Measurements from ENCODE around the gene C1orf53.
"Not testable (repeated sequence)": the region's sequence is repeated elsewhere in the genome, so short reads cannot be mapped to it uniquely, and the experiment has no call there.

The C1orf53 gene

GRCh38 chr1:197902454-197903195 lies at the start of gene C1orf53:
Gene C1orf53 (plus strand): TSS chr1:197902630. CDS start chr1:197902650, 20 bp downstream.
- DNase-seq (ENCODE audit: low read depth in 2 of 3, low spot score in 1 of 3) = peak; percentile 60 to 76 (median 64)

DNA sequence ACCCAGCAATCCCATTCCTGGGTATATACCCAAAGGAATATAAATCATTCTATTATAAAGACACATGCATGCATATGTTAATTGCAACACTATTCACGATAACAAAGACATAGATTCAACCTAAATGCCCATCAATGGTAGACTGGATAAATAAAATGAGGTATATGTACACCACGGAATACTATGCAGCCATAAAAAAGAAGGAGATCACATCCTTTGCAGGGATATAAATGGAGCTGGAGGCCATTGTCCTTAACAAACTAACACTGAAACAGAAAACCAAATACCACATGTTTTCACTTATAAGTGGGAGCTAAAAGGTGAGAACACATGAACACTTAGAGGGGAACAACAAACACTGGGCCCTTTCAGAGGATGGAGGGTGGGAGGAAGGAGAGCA lies 46.7 kb upstream of the C1orf53 start:
- DNase-seq (ENCODE audit: low read depth in 2 of 3, low spot score in 1 of 3) = not testable (repeated sequence)

DNA sequence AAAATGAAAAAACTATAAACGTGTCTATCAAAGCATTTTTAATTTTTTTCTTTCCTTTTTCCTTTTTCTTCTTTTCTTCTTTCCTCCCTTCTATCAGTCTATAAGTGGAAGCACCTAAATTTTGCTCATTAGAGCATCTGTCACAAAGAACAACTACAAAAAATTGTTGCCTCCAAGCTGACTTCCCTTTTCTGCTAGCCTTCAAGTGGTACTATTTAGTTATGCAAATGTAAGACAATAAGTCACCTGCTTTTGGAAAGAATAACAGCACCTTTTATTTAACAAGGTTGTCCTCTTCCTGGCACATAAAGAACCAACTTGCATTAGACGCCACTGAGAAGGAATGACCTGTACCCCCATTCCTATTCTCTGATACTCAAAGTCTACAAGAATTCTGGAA lies 45.0 kb upstream of the C1orf53 start:
- DNase-seq (ENCODE audit: low read depth in 2 of 3, low spot score in 1 of 3) = no peak

DNA sequence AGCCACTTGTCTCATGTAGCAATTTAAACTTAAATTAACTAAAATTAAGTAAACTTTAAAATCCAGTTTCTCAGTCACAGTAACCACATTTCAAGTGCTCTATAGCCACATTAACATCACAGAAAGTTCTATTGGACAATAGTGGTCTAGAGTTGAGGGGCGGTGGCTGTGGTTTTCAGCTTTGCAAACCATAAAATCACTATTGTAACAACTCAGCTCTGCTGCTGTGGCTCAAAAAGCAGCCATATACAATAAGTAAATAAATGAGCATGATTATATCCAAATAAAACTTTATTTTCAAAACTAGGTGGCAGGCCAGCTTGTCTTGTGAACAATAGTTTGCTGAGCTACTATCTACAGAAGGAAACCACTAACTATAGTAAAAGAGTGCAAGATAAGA lies 43.4 kb upstream of the C1orf53 start:
- DNase-seq (ENCODE audit: low read depth in 2 of 3, low spot score in 1 of 3) = no peak

- DNase-seq (ENCODE audit: low read depth in 2 of 3, low spot score in 1 of 3) = no peak
These were observed 40.2 kb upstream of the C1orf53 start for GRCh38 chr1:197862221-197862620.

GRCh38 chr1:197862671-197863070 lies 39.8 kb upstream of the C1orf53 start:
- no peak for DNase-seq (ENCODE audit: low read depth in 2 of 3, low spot score in 1 of 3)

- DNase-seq (ENCODE audit: low read depth in 2 of 3, low spot score in 1 of 3) = no peak
These were observed 36.6 kb upstream of the C1orf53 start for GRCh38 chr1:197865809-197866208.

DNA sequence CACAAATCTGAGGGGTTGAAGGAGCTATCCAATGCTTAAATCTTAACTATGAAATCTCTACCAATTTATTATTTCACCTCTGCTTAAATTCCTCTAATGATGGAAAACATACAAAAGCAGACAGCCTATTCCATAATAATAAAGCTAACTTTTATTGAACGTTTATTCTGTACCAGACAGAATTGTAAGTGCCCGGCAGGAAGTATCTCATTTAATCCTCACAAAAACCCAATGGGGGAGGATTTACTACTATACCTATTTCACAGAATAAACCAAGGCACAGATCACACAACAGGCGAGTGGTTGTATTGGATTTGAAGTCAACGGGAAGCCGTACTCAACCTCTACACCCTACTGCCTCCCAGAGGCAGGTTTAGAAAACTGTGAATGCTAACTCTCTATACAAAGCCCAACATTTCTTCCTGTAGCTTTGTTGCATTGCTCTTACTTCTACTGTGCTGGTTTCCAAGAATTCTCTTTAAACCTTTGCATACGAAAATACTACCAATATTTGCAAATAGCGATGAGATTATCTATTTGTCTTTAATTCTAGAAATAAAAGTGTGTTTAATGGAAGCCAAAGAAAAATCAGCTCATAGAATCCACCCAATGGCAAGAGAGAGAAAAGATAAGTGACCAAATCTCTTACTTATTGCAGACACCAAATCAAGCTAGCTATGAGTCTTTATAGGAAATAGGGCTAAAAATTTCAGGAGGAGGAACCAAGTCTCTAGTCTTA lies 33.5 kb upstream of the C1orf53 start:
- DNase-seq (ENCODE audit: low read depth in 2 of 3, low spot score in 1 of 3) = peak in 2 of 3 donors; percentile 6 to 15

DNA sequence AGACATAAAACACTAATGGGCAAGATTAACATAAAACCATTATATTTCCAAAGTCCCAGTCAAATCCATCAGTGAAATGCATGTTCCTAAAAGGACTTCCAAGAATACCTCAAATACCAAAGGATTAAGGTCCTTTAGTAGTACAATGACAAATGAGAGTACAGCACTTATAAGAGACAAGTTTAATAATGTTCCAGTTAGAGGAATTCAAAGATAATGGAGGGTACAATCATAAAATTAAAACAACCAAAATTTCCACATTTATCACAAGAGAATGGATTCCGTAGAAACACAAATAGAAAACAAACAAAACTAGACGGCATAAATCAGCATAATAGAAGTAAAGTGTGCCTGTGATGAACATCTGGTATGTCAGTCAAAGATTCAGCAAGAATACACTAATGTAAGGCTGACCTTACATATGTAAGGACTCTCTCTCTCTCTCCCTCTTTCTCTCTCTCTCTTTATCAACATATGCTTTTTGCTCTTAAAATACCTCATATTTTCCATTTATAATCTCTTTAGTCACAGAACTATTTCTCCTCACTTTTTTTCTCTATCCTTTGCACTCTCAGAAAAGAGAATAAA lies 32.8 kb upstream of the C1orf53 start:
- DNase-seq (ENCODE audit: low read depth in 2 of 3, low spot score in 1 of 3) = no peak

GRCh38 chr1:197876894-197877293 lies 25.5 kb upstream of the C1orf53 start:
- no peak for DNase-seq (ENCODE audit: low read depth in 2 of 3, low spot score in 1 of 3)

GRCh38 chr1:197880385-197880784 lies 22.0 kb upstream of the C1orf53 start:
- not testable (repeated sequence) for DNase-seq (ENCODE audit: low read depth in 2 of 3, low spot score in 1 of 3)

DNA sequence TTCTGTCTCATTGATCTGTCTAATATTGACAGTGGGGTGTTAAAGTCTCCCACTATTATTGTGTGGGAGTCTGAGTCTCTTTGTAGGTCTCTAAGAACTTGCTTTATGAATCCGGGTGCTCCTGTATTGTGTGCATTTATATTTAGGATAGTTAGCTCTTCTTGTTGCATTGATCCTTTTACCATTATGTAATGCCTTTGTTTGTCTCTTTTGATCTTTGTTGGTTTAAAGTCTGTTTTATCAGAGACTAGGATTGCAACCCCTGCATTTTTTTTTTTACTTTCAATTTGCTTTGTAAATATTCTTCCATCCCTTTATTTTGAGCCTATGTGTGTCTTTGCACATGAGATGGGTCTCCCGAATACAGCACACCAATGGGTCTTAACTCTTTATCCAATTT lies 20.2 kb upstream of the C1orf53 start:
- not testable (repeated sequence) for DNase-seq (ENCODE audit: low read depth in 2 of 3, low spot score in 1 of 3)

DNA sequence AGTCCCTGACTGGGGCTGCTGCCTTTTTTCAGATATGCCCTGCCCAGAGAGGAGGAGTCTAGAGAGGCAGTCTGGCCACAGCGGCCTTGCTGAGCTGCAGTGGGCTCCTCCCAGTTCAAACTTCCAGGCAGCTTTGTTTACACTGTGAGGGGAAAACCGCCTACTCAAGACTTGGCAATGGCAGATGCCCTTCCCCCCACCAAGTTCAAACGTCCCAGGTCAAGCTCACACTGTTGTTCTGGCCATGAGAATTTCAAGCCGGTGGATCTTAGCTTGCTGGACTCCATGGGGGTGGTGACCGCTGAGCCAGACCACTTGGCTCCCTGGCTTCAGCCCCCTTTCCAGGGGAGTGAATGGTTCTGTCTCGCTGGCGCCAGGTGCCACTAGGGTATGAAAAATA lies 18.3 kb upstream of the C1orf53 start:
- no peak for DNase-seq (ENCODE audit: low read depth in 2 of 3, low spot score in 1 of 3)

DNA sequence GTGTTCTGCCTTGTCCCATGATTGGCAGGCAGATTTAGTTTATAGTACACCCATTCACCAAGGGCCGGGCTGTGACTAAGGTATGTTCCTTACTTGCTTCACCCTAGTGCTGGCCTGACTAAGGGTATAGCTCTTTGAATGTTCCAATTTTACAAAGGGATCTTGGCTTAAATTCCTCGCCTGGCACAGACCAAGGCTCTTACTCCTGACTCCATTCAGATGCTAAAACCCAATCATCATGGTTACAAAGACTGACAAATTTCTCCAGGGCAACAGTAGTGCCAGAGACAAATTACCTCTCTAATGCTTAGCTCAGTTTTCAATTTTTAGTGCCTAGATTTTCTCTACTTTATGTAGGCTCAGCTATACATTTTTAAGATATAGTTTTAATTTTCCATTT lies 11.5 kb upstream of the C1orf53 start:
- DNase-seq (ENCODE audit: low read depth in 2 of 3, low spot score in 1 of 3) = no peak

GRCh38 chr1:197892684-197893083 lies 9.7 kb upstream of the C1orf53 start:
- no peak for DNase-seq (ENCODE audit: low read depth in 2 of 3, low spot score in 1 of 3)

GRCh38 chr1:197896301-197896700 lies 6.1 kb upstream of the C1orf53 start:
- no peak for DNase-seq (ENCODE audit: low read depth in 2 of 3, low spot score in 1 of 3)

DNA sequence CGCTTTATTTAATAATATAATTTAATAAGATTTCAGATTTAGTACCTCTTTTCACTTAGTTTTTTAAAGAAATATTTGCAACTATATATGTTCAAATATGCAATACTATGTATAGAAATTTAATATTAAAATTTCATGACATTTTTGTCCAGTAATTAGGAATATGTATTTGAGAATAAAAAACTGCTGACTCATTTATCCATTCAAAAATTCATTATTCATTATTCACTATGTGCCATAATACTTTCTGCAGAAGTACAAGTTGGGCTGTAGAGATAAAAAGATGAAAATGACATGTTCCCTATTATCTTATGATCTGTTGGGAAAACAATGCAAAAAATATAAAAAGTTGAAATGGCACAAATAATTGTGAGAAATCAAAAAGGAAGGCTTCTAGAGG lies 3.4 kb upstream of the C1orf53 start:
- no peak for DNase-seq (ENCODE audit: low read depth in 2 of 3, low spot score in 1 of 3)

DNA sequence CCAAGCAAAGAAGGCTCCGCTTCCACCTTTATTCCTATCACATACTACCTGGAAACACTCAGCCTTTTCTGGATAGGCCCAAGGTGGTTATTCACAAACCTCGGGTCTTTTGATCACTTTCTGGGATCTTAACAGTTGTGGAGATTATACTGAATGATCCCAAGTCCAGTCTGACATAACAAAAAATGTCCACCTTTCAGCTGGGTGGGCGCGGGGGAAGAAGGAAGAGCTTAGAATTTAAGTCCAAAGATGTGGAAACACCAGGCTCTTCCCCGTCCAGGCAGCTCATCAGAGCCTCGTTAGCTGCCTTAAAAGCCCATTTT lies 338 bp upstream of the C1orf53 start:
- no peak for DNase-seq (ENCODE audit: low read depth in 2 of 3, low spot score in 1 of 3)

GRCh38 chr1:197903196-197903514 lies 725 bp downstream of the C1orf53 start:
- DNase-seq (ENCODE audit: low read depth in 2 of 3, low spot score in 1 of 3) = no peak

GRCh38 chr1:197904126-197904787 lies 1.8 kb downstream of the C1orf53 start:
- DNase-seq (ENCODE audit: low read depth in 2 of 3, low spot score in 1 of 3) = no peak

GRCh38 chr1:197905699-197906351 lies 3.4 kb downstream of the C1orf53 start:
- DNase-seq (ENCODE audit: low read depth in 2 of 3, low spot score in 1 of 3) = no peak

Data from stimulated activated CD4-positive, alpha-beta T cell treated with anti-CD3 and anti-CD28 coated beads, Interleukin-12 subunit alpha, Interleukin-12 subunit beta, amount 100 ng/mL, for 48 hours (primary cell).